Gastroesophageal sphincter (tissue), 3 donors: Measurements from ENCODE around the gene WDR54.

Source experiments
- CTCF ChIP-seq, 4 experiments: fragments of 200-600 bp in 2 of 4; fragments of 450-650 bp in 2 of 4; sonication (generic) in 1 of 4; IDR thresholded peaks; one replicate each; pipeline ENCODE4 v1.5.1; 2017 to 2019; ENCODE audit warnings: antibody characterized with exemption in 4 of 4, mild to moderate bottlenecking in 2 of 4, moderate library complexity in 2 of 4
- EP300 ChIP-seq: sonication (generic); formaldehyde crosslinking; IDR thresholded peaks from one replicate; pipeline ENCODE4 v1.6.1; 2017; ENCODE audit warnings: antibody characterized with exemption, mild to moderate bottlenecking
- POLR2A ChIP-seq, 2 donors: fragments of 450-650 bp; IDR thresholded peaks; one replicate each; pipeline ENCODE4 v1.6.1; 2017; ENCODE audit warnings: antibody characterized with exemption in 2 of 2, mild to moderate bottlenecking in 2 of 2, moderate library complexity in 1 of 2
- POLR2AphosphoS5 ChIP-seq: sonication (generic); formaldehyde crosslinking; IDR thresholded peaks from one replicate; pipeline ENCODE4 v1.6.1; 2017; ENCODE audit warnings: antibody characterized with exemption

GRCh38 chr2:74385396-74385795 lies 36.1 kb upstream of the WDR54 start:
- TF ChIP-seq POLR2A (IDR thresholded peaks at IDR 0.05): no peak
- TF ChIP-seq CTCF (IDR thresholded peaks at IDR 0.05): no peak
- no peak for TF ChIP-seq EP300
- TF ChIP-seq POLR2AphosphoS5: no peak
